CD4-positive, alpha-beta T cell treated with Interleukin-10 for 1 hour (primary cell): ENCODE data around the gene KBTBD4.
A peak's percentile ranks its signal among the peaks of the same experiment; 100 is the strongest.

Source experiments
- DNase-seq: peaks from one replicate; pipeline ENCODE4 v3.0.0-alpha.2; 2020

The KBTBD4 gene

GRCh38 chr11:47578524-47579494 lies at the start of gene KBTBD4, which contains the start of gene NDUFS3:
Gene KBTBD4, minus strand, starts transcription at chr11:47578970. Its CDS starts 19 bp downstream, at chr11:47578951.
Gene NDUFS3, plus strand, starts transcription at chr11:47579074. Its CDS starts 18 bp downstream, at chr11:47579092.
- peak; percentile 93 for DNase-seq

- DNase-seq: no peak
Measured at GRCh38 chr11:47628026-47628425, 49.3 kb upstream of the KBTBD4 start.

- DNase-seq: no peak
Measured at GRCh38 chr11:47626234-47626633, 47.5 kb upstream of the KBTBD4 start.

- no peak for DNase-seq
Measured at GRCh38 chr11:47620836-47621378, 42.1 kb upstream of the KBTBD4 start.

GRCh38 chr11:47617417-47617809 lies 38.6 kb upstream of the KBTBD4 start:
- no peak for DNase-seq

- peak; percentile 5 for DNase-seq
Measured at GRCh38 chr11:47616726-47617416, 38.1 kb upstream of the KBTBD4 start.

- DNase-seq: no peak
Measured at GRCh38 chr11:47615249-47615648, 36.5 kb upstream of the KBTBD4 start.

GRCh38 chr11:47611348-47611794 lies 32.6 kb upstream of the KBTBD4 start:
- no peak for DNase-seq

GRCh38 chr11:47609675-47610074 lies 30.9 kb upstream of the KBTBD4 start:
- no peak for DNase-seq

GRCh38 chr11:47607380-47607779 lies 28.6 kb upstream of the KBTBD4 start:
- DNase-seq: no peak

- no peak for DNase-seq
Measured at GRCh38 chr11:47606731-47607130, 28.0 kb upstream of the KBTBD4 start.

GRCh38 chr11:47605921-47606320 lies 27.2 kb upstream of the KBTBD4 start:
- no peak for DNase-seq

GRCh38 chr11:47603295-47603694 lies 24.5 kb upstream of the KBTBD4 start:
- DNase-seq: no peak

GRCh38 chr11:47599902-47600301 lies 21.1 kb upstream of the KBTBD4 start:
- no peak for DNase-seq

- DNase-seq: no peak
Measured at GRCh38 chr11:47595967-47596366, 17.2 kb upstream of the KBTBD4 start.

- DNase-seq: no peak
Measured at GRCh38 chr11:47595029-47595428, 16.3 kb upstream of the KBTBD4 start.

- no peak for DNase-seq
Measured at GRCh38 chr11:47593934-47594855, 15.4 kb upstream of the KBTBD4 start, which contains the start of gene C1QTNF4. Gene C1QTNF4, minus strand, starts transcription at chr11:47594411. Its CDS starts 3,601 bp downstream, at chr11:47590810.

GRCh38 chr11:47593492-47593933 lies 14.7 kb upstream of the KBTBD4 start:
- DNase-seq: no peak

GRCh38 chr11:47592970-47593369 lies 14.2 kb upstream of the KBTBD4 start:
- DNase-seq: no peak

- DNase-seq: no peak
Measured at GRCh38 chr11:47592251-47592650, 13.5 kb upstream of the KBTBD4 start.

GRCh38 chr11:47591764-47592163 lies 13.0 kb upstream of the KBTBD4 start:
- no peak for DNase-seq
